OCI-LY3 (cell line): Measurements from ENCODE around the gene FCER1G.

Experiments used
- CTCF ChIP-seq: fragments of 200-600, 300-600 bp; sonication (generic); IDR thresholded peaks from 2 replicates; pipeline ENCODE4 v1.5.1; 2014; ENCODE audit warnings: antibody characterized with exemption, low read length, low read depth
- EZH2phosphoT487 ChIP-seq: fragments of 200-600 bp; shearing (Covaris generic); IDR thresholded peaks from 2 replicates; pipeline ENCODE4 v1.6.1; 2018; ENCODE audit warnings: antibody characterized with exemption, mixed run types, low read depth

GRCh38 chr1:161242313-161242712, 27.2 kb downstream of the FCER1G start:
- TF ChIP-seq CTCF (no peak), EZH2phosphoT487 (no peak)
